HepG2 (cell line): ENCODE data around the gene PKDREJ. TPM values are rescaled to one million over a fixed set of nuclear protein-coding genes. Genes with fewer than 3 reads are reported as not detected.

Experiments used
- ATAC-seq: fragments of 200-7000 bp; cut with Tn5 transposase; 3 replicates; pipeline ENCODE4 v1.9.1; 2020; ENCODE audit warnings: mild to moderate bottlenecking, moderate library complexity
- BruUV-seq: library from RNA; stranded (reverse); fragments of 400-500 nt; replicated peaks from 2 replicates; lab custom pipeline; 2021; lab: Mats Ljungman, UMichigan
- CTCF ChIA-PET: fragments of 300-600 bp; formaldehyde crosslinking; extraction: SDS; loops from one replicate; lab custom pipeline; 2021; ENCODE audit warnings: low total read pairs, inconsistent platforms, low intra/inter-chr PET ratio; lab: Yijun Ruan, JAX
- POLR2A ChIA-PET: fragments of 350-600 bp; sonication (Branson Sonifier 250); formaldehyde crosslinking; loops from one replicate; lab custom pipeline; 2020; ENCODE audit warnings: antibody characterized with exemption, inconsistent platforms; lab: Yijun Ruan, JAX
- DNase-seq: peaks from one replicate; pipeline ENCODE4 v3.0.0-alpha.2; 2015; ENCODE audit warnings: low spot score
- FAIRE-seq: peaks from 3 replicates; lab custom pipeline; 2011; peaks lifted over from hg19 to GRCh38; lab: Jason Lieb, UNC
- H2AFZ ChIP-seq: one replicate; pipeline ENCODE4 v1.6.1; 2011; ENCODE audit warnings: low read length, inconsistent platforms
- H3K27ac ChIP-seq: fragments of 300-600 bp; 3 replicates; pipeline ENCODE4 v1.8.0; 2011; ENCODE audit warnings: mixed run types, mild to moderate bottlenecking, mixed read lengths, low read length, inconsistent platforms; ENCODE audit not compliant: insufficient read depth; ENCODE audit errors: extremely low read length
- H3K27me3 ChIP-seq, 2 experiments: fragments of 200-600 bp in 1 of 2; 2 replicates in 1 of 2; 3 replicates in 1 of 2; pipeline versions ENCODE4 v1.6.0 to v1.8.0; 2011; ENCODE audit warnings: low read length in 2 of 2, mild to moderate bottlenecking in 2 of 2, moderate library complexity in 2 of 2, inconsistent platforms in 1 of 2; ENCODE audit not compliant: insufficient read depth in 2 of 2, control insufficient read depth in 1 of 2
- H3K36me3 ChIP-seq, 2 experiments: fragments of 200-600 bp in 1 of 2; replicated peaks in 1 of 2; 2 replicates in 1 of 2; 3 replicates in 1 of 2; pipeline versions ENCODE4 v1.5.1 to v1.8.0; 2011; ENCODE audit warnings: low read length in 2 of 2, inconsistent platforms in 1 of 2; ENCODE audit not compliant: insufficient read depth in 2 of 2, control insufficient read depth in 1 of 2
- H3K4me1 ChIP-seq: 2 replicates; pipeline ENCODE4 v1.5.1; 2012; ENCODE audit warnings: low read length, inconsistent platforms; ENCODE audit not compliant: insufficient read depth
- H3K4me2 ChIP-seq: 2 replicates; pipeline ENCODE4 v1.6.0; 2011; ENCODE audit warnings: low read depth, low read length, inconsistent platforms
- H3K4me3 ChIP-seq, 3 experiments: fragments of 200-600 bp in 1 of 3; sonication (generic), shearing (Covaris generic) in 1 of 3; replicated peaks in 1 of 3; 2 replicates each; pipeline ENCODE4 v1.5.1; 2011 to 2016; ENCODE audit warnings: low read length in 3 of 3, inconsistent platforms in 2 of 3, low read depth in 2 of 3, mild to moderate bottlenecking in 2 of 3, control low read depth in 1 of 3, mixed read lengths in 1 of 3; ENCODE audit not compliant: insufficient read depth in 1 of 3
- H3K79me2 ChIP-seq: one replicate; pipeline ENCODE4 v1.6.1; 2011; ENCODE audit warnings: low read length, inconsistent platforms; ENCODE audit not compliant: insufficient read depth
- H3K9ac ChIP-seq: 2 replicates; pipeline ENCODE4 v1.6.0; 2011; ENCODE audit warnings: mild to moderate bottlenecking, low read depth, low read length, inconsistent platforms; ENCODE audit not compliant: insufficient read depth
- H3K9me3 ChIP-seq: 2 replicates; pipeline ENCODE4 v1.5.1; 2012; ENCODE audit warnings: mild to moderate bottlenecking, low read length
- H4K20me1 ChIP-seq: 2 replicates; pipeline ENCODE4 v1.6.0; 2011; ENCODE audit warnings: inconsistent platforms, mild to moderate bottlenecking, low read length, moderate library complexity; ENCODE audit not compliant: insufficient read depth
- AGO2 ChIP-seq: fragments of 200-400 bp; formaldehyde crosslinking; optimal IDR thresholded peaks from 2 replicates; pipeline ENCODE3; 2017; ENCODE audit warnings: mild to moderate bottlenecking, low read depth, low read length, moderate library complexity
- NFATC3 ChIP-seq: sonication (generic); formaldehyde crosslinking; IDR thresholded peaks from 2 replicates; pipeline ENCODE4 v1.5.1; 2020; ENCODE audit warnings: mild to moderate bottlenecking, missing genetic modification reagents
- NFKB2 ChIP-seq: sonication (generic); formaldehyde crosslinking; IDR thresholded peaks from 2 replicates; pipeline ENCODE4 v1.4.0; 2020; ENCODE audit warnings: missing genetic modification reagents, borderline replicate concordance
- NFYB ChIP-seq: sonication (generic); formaldehyde crosslinking; IDR thresholded peaks from 2 replicates; pipeline ENCODE4 v1.4.0; 2020; ENCODE audit warnings: missing genetic modification reagents
- PHF8 ChIP-seq: sonication (generic); formaldehyde crosslinking; IDR thresholded peaks from 2 replicates; pipeline ENCODE4 v1.5.0; 2020; ENCODE audit warnings: missing genetic modification reagents
- RBFOX2 ChIP-seq: fragments of 200-400 bp; formaldehyde crosslinking; IDR thresholded peaks from 2 replicates; pipeline ENCODE4 v1.6.1; 2017; ENCODE audit warnings: low read depth, mild to moderate bottlenecking, low read length
- SMC3 ChIP-seq: IDR thresholded peaks from 2 replicates; pipeline ENCODE4 v1.6.1; 2011; ENCODE audit warnings: low read length, improper control_type of control experiment
- ZNF350 ChIP-seq: sonication (generic); formaldehyde crosslinking; IDR thresholded peaks from 2 replicates; pipeline ENCODE4 v1.4.0; 2020; ENCODE audit warnings: mild to moderate bottlenecking, low read depth, missing genetic modification reagents, borderline replicate concordance
- ZNF660 ChIP-seq: sonication (generic); formaldehyde crosslinking; IDR thresholded peaks from 2 replicates; pipeline ENCODE4 v1.5.1; 2020; ENCODE audit warnings: mild to moderate bottlenecking, low read depth, missing genetic modification reagents, borderline replicate concordance
- ZNF713 ChIP-seq: sonication (generic); formaldehyde crosslinking; IDR thresholded peaks from 2 replicates; pipeline ENCODE4 v1.4.0; 2020; ENCODE audit warnings: mild to moderate bottlenecking, missing genetic modification reagents
- WGBS: methylation state at CpG from one replicate; pipeline ENCODE4 v1.1.6; 2017; ENCODE audit warnings: low lambda C conversion rate; 5-methylcytosine and 5-hydroxymethylcytosine counted together
- in situ Hi-C: cut with HindIII; loops from 2 replicates; pipeline ENCODE4 v1.10.0; 2017; ENCODE audit warnings: low pct_unique_long_range_greater_than_20kb; ENCODE audit not compliant: extremely low pct_ligation_motif_present
- intact Hi-C: fragments of 100-400 bp; cut with micrococcal nuclease; formaldehyde crosslinking; loops from one replicate; pipeline ENCODE4 v1.10.0; 2022; ENCODE audit not compliant: unreplicated experiment
- polyA plus RNA-seq, 8 experiments: library from polyadenylated mRNA; depleted of rRNA in 3 of 8; stranded (reverse) in 7 of 8; unstranded in 1 of 8; fragments of >200 nt; fragmentation: Illumina TruSeq in 4 of 8; extraction: Trizol in 4 of 8; gene quantifications; 2 replicates each; pipeline versions ENCODE4 v1.2.1 to v1.2.3, GENCODE V29; 2011 to 2016; ENCODE audit warnings: low read depth in 4 of 8, missing spikeins in 1 of 8, mixed read lengths in 1 of 8; ENCODE audit not compliant: insufficient read depth in 1 of 8
- total RNA-seq, 5 experiments: library from RNA; depleted of rRNA; stranded (reverse); fragments of >200 nt; fragmentation: Illumina TruSeq; extraction: Trizol; gene quantifications; 2 replicates each; pipeline ENCODE4 v1.2.3, GENCODE V29; 2016; ENCODE audit warnings: low read depth in 1 of 5
- TF ChIP-seq, protein P1 (sequence below): sonication (generic); formaldehyde crosslinking; IDR thresholded peaks from 2 replicates; pipeline ENCODE4 v1.9.0; 2022; ENCODE audit warnings: low read depth, missing genetic modification reagents
- TF ChIP-seq, protein P2 (sequence below): sonication (generic); formaldehyde crosslinking; IDR thresholded peaks from 2 replicates; pipeline ENCODE4 v1.5.1; 2020; ENCODE audit warnings: missing genetic modification reagents, mild to moderate bottlenecking, borderline replicate concordance
- TF ChIP-seq, protein P3 (sequence below): sonication (generic); formaldehyde crosslinking; IDR thresholded peaks from 2 replicates; pipeline ENCODE4 v1.8.1; 2023; ENCODE audit warnings: missing genetic modification reagents, mild to moderate bottlenecking, borderline replicate concordance
- TF ChIP-seq, protein P4 (sequence below): fragments of 450-650 bp; IDR thresholded peaks from 2 replicates; pipeline ENCODE4 v1.6.1; 2017; ENCODE audit warnings: mild to moderate bottlenecking

Gene PKDREJ
- total and polyA plus RNA-seq, 2 of the 13 experiments (the other 11 are each of a cell fraction or from before 2014, with no cell fraction given): not detected

DNA sequence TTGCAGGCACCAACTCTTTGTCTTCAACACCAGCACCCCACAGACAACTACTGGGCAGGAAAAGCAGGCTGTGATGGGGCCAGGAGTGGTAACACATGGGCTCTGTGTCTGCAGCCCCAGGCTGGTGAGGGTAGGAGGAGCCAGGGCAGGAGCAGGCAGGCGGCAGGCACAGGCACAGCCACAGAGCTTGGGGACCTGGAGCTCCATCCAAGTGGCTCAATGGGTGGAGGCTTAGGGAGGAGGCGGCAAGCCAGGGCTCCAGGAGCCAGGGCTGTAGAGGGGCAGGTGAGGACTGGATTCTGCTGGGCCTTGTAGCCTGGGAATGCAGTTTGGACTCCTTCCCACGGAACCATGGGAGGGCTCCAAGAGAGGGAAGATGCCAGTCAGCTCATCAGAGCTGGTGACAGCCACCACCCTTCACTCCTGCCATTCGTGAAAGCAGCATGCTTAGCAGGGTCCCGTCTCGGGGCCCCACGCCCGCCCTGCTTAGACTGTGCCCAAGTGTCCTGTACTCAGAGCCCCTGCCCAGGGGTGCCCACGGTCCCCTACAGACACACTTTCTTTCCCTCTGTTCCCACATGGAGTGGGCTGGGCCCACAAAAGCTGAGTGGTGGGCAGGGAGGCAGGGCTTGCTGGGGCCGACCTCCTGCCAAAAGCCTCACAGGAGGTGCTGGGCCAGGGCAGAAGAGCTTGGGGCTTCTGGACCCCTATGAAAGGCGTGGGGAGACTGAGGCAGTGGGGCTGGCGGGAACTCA, 17.1 kb upstream of the PKDREJ start:
- Histone ChIP-seq H4K20me1 (peaks cover 7% of the 10 kb centered on the region), H3K4me3 (no peak overlapping the region), H3K4me1 (no peaks in the 10 kb centered on the region), H3K27me3 (no peaks in the 10 kb centered on the region), H3K4me2 (no peak overlapping the region), H3K27ac (no peak overlapping the region), H2AFZ (no peak overlapping the region), H3K9ac (no peak overlapping the region), H3K79me2 (no peaks in the 10 kb centered on the region), H3K36me3 (peaks cover 62 to 93% of the 10 kb centered on the region in 2 experiments), H3K9me3 (no peaks in the 10 kb centered on the region)
- ATAC-seq (no peak), DNase-seq (no peak), FAIRE-seq (no peak)
- no peak for TF ChIP-seq NFYB (CRISPR knock-in tag)
- TF ChIP-seq, protein P1, sequence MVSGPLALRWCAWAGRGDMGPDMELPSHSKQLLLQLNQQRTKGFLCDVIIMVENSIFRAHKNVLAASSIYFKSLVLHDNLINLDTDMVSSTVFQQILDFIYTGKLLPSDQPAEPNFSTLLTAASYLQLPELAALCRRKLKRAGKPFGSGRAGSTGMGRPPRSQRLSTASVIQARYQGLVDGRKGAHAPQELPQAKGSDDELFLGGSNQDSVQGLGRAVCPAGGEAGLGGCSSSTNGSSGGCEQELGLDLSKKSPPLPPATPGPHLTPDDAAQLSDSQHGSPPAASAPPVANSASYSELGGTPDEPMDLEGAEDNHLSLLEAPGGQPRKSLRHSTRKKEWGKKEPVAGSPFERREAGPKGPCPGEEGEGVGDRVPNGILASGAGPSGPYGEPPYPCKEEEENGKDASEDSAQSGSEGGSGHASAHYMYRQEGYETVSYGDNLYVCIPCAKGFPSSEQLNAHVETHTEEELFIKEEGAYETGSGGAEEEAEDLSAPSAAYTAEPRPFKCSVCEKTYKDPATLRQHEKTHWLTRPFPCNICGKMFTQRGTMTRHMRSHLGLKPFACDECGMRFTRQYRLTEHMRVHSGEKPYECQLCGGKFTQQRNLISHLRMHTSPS (CRISPR knock-in tag): no peak
- TF ChIP-seq ZNF660 (CRISPR knock-in tag): no peak
- TF ChIP-seq, protein P2, sequence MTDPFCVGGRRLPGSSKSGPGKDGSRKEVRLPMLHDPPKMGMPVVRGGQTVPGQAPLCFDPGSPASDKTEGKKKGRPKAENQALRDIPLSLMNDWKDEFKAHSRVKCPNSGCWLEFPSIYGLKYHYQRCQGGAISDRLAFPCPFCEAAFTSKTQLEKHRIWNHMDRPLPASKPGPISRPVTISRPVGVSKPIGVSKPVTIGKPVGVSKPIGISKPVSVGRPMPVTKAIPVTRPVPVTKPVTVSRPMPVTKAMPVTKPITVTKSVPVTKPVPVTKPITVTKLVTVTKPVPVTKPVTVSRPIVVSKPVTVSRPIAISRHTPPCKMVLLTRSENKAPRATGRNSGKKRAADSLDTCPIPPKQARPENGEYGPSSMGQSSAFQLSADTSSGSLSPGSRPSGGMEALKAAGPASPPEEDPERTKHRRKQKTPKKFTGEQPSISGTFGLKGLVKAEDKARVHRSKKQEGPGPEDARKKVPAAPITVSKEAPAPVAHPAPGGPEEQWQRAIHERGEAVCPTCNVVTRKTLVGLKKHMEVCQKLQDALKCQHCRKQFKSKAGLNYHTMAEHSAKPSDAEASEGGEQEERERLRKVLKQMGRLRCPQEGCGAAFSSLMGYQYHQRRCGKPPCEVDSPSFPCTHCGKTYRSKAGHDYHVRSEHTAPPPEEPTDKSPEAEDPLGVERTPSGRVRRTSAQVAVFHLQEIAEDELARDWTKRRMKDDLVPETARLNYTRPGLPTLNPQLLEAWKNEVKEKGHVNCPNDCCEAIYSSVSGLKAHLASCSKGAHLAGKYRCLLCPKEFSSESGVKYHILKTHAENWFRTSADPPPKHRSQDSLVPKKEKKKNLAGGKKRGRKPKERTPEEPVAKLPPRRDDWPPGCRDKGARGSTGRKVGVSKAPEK (CRISPR knock-in tag): no peak
- TF ChIP-seq NFKB2 (CRISPR knock-in tag): no peak
- 0 out of 2 replicates have a peak, but pooled peaks have one; percentile 43 for TF ChIP-seq RBFOX2
- TF ChIP-seq ZNF350 (CRISPR knock-in tag): no peak
- no peak for TF ChIP-seq PHF8
- TF ChIP-seq AGO2: peak; percentile 78
- TF ChIP-seq, protein P3, sequence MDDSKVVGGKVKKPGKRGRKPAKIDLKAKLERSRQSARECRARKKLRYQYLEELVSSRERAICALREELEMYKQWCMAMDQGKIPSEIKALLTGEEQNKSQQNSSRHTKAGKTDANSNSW: no peak
- TF ChIP-seq, protein P4, sequence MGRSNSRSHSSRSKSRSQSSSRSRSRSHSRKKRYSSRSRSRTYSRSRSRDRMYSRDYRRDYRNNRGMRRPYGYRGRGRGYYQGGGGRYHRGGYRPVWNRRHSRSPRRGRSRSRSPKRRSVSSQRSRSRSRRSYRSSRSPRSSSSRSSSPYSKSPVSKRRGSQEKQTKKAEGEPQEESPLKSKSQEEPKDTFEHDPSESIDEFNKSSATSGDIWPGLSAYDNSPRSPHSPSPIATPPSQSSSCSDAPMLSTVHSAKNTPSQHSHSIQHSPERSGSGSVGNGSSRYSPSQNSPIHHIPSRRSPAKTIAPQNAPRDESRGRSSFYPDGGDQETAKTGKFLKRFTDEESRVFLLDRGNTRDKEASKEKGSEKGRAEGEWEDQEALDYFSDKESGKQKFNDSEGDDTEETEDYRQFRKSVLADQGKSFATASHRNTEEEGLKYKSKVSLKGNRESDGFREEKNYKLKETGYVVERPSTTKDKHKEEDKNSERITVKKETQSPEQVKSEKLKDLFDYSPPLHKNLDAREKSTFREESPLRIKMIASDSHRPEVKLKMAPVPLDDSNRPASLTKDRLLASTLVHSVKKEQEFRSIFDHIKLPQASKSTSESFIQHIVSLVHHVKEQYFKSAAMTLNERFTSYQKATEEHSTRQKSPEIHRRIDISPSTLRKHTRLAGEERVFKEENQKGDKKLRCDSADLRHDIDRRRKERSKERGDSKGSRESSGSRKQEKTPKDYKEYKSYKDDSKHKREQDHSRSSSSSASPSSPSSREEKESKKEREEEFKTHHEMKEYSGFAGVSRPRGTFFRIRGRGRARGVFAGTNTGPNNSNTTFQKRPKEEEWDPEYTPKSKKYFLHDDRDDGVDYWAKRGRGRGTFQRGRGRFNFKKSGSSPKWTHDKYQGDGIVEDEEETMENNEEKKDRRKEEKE: no peak
- TF ChIP-seq SMC3: no peak
- no peak for TF ChIP-seq NFATC3 (CRISPR knock-in tag)
- no peak for TF ChIP-seq ZNF713
- in situ Hi-C loops: no loop called here
- intact Hi-C loops: no loop called here
- no TSS peak for BruUV-seq
- ChIA-PET CTCF (no interaction called here), POLR2A (interaction anchor here (0.5 to 6.2 kb wide), 4 partner anchors 10 to 180 kb away, joined by 3 to 41 read pairs (median 3); partner anchors contain the start of gene TTC38)
- WGBS: 100% methylated on average over 6 of the region's 12 CpGs
